HG03280 (cell line): ENCODE data around the gene SLCO4C1.
A peak's percentile ranks its signal among the peaks of the same experiment; 100 is the strongest.

ENCODE experiments used
- ATAC-seq: cut with Tn5 transposase; IDR thresholded peaks from one replicate; pipeline ENCODE4 v1.9.1; 2021; ENCODE audit warnings: mild to moderate bottlenecking, moderate library complexity; ENCODE audit not compliant: unreplicated experiment

Gene SLCO4C1

DNA sequence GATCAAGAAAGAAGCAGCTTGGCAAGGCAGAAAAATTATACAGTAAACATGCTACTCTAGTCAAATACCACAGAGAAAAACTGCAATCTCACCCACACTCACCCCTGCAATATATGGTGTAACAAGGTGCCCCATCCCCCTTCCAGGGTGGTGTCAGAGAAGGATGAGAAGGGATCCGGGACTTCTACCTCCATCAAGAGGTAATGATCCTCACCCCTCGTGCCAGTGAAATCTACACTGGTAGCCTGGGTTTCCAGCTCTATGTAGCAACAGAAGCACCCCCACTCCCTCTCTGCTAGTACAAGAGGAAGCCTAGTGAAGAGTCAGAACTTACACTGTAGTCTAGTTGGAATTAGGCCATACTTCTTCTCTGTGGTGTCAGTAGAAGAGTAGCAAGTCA is 18.9 kb downstream of the SLCO4C1 start:
- no peak for ATAC-seq

DNA sequence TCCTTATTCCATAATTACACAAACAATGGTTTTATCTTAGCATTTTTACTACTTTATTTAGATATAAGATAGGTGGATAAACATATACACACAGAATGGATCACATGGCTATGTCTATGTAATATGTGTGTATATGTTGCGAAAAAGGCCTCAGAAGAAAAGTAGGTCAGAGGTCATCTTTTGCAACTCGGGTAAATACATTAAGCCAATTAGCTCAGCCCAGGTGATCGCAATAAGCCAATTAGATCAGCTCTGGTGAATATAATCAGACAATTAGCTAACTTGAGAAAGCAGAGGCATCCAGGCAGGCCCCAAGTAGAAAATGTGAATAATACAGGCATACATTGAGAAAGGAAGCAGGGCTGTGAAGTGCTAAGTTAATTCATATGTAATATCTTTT is 24.3 kb downstream of the SLCO4C1 start:
- no peak for ATAC-seq

DNA sequence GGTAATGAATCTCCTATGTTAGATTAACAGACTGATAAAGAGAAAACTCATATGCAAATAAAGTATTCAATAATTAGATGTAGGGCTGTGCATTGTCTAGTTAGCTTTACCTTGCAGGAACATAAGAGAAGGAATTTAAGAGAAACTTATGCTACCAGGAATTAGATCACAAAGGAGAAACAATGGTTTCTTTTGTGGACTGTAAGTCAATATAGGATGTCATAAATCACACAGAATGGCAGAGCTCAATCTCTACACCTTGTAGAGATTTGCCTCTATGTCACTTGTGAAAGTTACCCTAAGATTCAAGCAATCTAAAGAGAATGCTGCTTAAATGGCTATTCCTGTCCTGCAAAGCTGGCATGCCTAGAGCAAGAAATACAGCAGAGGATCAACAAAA is 26.0 kb downstream of the SLCO4C1 start:
- ATAC-seq, result no peak

DNA sequence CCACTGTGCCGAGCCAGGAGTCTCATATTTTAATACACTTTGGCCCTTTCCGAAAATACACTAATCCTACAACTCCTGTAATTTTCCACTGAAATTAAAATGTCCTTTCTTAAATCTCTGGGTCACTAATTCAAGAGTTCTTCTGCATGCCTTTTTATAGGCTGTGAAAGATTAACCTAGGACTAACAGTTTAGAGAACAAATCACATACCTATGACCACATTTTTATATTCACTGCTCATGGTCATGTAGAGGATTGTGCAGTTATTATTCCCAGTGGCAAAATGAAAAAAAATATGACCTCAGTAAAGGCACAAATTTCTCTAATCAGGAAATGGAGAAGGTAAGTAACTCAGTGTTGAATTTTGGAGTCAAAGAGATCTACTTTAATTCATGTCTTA is 33.4 kb downstream of the SLCO4C1 start:
- ATAC-seq, result no peak

- ATAC-seq, result no peak
Measured at GRCh38 chr5:102249381-102249780, 46.7 kb downstream of the SLCO4C1 start.

GRCh38 chr5:102243213-102243612 is 52.9 kb downstream of the SLCO4C1 start:
- no peak for ATAC-seq

DNA sequence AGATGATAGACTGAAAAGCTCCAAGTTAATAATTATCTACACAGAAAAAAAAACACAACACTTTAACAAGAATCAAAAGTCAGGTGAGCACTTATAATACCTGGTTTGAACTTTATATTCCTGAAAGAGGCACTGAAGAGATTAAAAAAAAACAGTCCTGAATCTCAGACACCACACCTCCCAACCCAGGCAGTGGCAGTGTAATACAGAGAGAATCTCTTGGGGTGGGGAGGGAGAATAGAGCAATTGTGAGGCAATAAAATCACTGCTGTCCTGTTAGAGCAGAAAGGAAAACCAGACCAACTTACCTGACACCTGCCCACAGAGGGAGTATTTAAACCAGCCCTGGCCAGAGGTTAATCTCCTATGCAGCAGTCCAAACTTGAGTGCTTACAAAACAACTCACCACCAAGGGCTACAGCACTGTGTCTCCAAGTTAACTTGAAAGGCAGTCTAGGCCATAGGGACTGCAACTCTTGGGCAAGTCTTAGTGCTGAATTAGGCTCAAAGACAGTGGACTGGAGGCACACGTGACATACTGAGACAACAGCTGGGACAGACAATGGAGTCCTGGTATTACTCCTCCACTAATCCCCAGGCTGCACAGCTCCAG is 54.2 kb downstream of the SLCO4C1 start:
- ATAC-seq, result no peak

DNA sequence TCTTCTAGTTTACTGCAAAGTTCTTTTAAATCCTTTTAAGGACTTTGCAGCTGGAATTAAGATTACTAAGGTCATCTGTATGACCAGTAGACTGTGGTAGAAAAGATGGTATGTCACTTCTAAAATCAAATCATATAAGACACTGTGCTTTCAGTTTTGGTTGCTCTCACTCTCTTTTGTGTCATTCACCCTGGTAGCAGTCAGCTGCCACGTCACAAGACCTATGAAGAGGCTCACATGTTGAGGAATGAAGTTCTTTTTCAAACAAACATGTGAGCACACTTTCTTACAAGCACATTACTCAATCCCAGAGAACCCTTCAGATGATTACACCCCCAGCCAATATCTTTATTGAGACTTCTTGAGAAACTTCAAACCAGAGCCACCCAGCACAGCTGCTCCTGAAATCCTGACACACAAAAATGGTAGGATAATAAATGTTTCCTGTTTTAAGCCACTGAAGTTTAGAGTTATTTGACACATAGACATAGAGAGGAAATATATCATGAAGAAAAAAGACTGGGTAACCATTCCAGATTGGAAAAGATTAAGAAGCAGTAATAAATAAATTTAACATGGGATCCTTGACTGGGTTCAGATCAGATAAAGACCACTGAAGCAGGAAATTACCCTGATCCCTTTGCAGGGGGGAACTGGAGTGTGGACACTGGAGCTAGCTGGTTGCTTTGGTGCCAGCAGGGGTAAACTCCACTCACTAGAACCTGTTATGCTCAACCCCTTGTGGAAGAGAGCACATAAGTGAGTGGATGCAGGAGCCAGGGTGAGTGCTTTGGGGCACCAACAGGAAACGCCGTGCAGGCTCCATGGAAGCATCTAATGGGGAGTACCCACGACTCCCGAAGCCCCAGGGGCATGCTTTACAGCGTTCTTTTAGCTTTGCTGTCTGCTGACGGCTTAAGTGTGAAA is 64.1 kb downstream of the SLCO4C1 start:
- ATAC-seq, result peak; percentile 85

GRCh38 chr5:102229685-102230084 is 66.4 kb downstream of the SLCO4C1 start:
- no peak for ATAC-seq

GRCh38 chr5:102226321-102226720 is 69.8 kb downstream of the SLCO4C1 start:
- ATAC-seq, result no peak

GRCh38 chr5:102223542-102224477 is 72.3 kb downstream of the SLCO4C1 start:
- ATAC-seq, result no peak

- ATAC-seq, result no peak
Measured at GRCh38 chr5:102222772-102223171, 73.3 kb downstream of the SLCO4C1 start.

DNA sequence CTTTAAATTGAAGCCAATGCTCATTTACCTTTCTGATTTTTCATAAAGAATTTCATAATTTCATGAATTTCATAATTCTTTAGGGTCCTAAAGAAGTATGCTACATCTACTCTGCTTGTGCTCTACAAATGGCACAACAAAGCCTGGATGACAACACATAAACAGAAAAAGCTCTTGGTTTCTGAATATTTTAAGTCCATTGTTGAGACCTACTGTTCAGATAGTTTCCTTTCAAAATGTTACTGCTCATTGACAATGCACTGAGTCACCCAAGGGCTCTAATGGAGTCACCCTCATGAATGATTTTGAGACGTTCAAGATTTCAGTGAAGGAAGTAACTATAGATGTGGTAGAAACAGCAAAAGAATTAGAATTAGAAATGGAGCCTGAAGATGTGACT is 74.1 kb downstream of the SLCO4C1 start:
- ATAC-seq, result no peak

- ATAC-seq, result no peak
Measured at GRCh38 chr5:102218159-102218558, 77.9 kb downstream of the SLCO4C1 start.

DNA sequence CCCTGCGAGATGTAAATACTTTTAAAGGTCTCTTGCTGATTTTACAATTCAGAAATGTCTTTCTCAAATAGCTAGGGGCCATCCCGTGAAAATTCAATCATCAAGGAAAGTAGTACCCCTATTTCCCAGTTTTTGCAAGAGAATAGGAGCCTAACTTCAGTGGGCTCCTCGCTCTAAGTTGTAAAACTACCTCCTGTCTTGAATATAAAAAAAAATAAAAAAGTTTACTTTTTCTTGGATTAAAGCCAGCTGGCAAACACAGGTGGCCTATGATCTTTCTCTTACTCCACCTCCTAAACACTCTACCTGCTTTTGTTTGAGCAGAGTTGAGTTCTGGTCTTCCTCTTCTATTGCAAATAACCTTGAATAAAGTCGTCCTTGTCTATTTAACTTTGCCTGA is 79.4 kb downstream of the SLCO4C1 start:
- ATAC-seq, result no peak

- ATAC-seq, result no peak
Measured at GRCh38 chr5:102211165-102211564, 84.9 kb downstream of the SLCO4C1 start.

GRCh38 chr5:102200861-102201260 is 95.2 kb downstream of the SLCO4C1 start:
- no peak for ATAC-seq

DNA sequence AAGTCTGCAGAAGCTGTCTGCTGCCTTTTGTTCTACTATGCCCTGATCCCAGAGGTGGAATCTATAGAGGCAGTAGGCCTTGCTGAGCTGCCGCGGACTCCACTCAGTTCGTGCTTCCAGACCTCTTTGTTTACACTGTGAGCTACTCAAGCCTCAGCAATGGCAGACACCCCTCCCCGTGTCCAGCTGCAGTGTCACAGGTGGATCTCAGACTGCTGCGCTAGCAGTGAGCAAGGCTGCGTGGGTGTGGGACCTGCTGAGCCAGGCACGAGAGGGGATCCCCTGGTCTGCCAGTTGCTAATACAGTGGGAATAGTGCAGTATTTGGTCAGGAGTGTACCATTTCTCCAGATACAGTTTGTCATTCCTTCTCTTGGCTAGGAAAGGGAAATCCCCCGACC is 99.6 kb downstream of the SLCO4C1 start:
- no peak for ATAC-seq
